MM.1S (cell line): ENCODE data around the gene SCRT2.

Experiments
- CTCF ChIP-seq: fragments of 300-600 bp; sonication (generic); IDR thresholded peaks from 2 replicates; pipeline ENCODE4 v1.5.1; 2016; ENCODE audit warnings: antibody characterized with exemption, low read length, mixed read lengths
- EZH2phosphoT487 ChIP-seq: fragments of 300-600 bp; sonication (generic); IDR thresholded peaks from 2 replicates; pipeline ENCODE4 v1.6.1; 2018; ENCODE audit warnings: antibody characterized with exemption, low read length

GRCh38 chr20:661474-662270 lies 13.9 kb downstream of the SCRT2 start:
- TF ChIP-seq CTCF (no peak), EZH2phosphoT487 (no peak)
